ENCODE results near the gene WDR62. TPM values are rescaled to one million over a fixed set of nuclear protein-coding genes. Genes with fewer than 3 reads are reported as not detected.

WDR62 gene
- polyA plus RNA-seq, 1 experiment, result 5.3 TPM

DNA sequence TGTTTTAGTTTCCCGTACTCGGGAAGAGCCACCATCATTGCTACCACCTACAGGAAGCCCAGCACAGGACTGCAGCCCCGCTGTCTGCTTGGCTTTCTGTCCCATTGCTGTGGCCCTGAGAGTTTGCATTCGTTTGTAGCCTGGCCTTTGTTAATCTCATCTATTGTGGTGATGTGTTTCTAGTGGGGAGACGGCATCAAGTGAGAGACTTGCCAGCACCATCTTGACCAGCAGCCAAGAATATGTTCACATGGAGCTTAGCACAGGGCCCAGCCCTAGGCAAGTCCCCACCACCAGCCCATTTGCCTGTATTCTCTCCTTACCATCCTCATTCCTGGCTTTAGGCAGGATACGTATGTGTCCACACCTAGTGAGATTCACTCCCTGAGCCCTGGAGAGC lies 39.0 kb downstream of the WDR62 start:
- ChIA-PET POLR2A (no interaction called here), CTCF (no interaction called here)
- Histone ChIP-seq H3K4me3 (ENCODE audit: low read depth, low read length) (no peak overlapping the region), H3K27me3 (ENCODE audit: control insufficient read depth, insufficient read depth, low read length) (no peaks in the 10 kb centered on the region), H3K36me3 (ENCODE audit: control insufficient read depth, insufficient read depth, low read length) (peaks cover 4% of the 10 kb centered on the region)
- no peak for DNase-seq (ENCODE audit: low read depth)
- TF ChIP-seq, protein P1, sequence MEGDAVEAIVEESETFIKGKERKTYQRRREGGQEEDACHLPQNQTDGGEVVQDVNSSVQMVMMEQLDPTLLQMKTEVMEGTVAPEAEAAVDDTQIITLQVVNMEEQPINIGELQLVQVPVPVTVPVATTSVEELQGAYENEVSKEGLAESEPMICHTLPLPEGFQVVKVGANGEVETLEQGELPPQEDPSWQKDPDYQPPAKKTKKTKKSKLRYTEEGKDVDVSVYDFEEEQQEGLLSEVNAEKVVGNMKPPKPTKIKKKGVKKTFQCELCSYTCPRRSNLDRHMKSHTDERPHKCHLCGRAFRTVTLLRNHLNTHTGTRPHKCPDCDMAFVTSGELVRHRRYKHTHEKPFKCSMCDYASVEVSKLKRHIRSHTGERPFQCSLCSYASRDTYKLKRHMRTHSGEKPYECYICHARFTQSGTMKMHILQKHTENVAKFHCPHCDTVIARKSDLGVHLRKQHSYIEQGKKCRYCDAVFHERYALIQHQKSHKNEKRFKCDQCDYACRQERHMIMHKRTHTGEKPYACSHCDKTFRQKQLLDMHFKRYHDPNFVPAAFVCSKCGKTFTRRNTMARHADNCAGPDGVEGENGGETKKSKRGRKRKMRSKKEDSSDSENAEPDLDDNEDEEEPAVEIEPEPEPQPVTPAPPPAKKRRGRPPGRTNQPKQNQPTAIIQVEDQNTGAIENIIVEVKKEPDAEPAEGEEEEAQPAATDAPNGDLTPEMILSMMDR (IDR thresholded peaks at IDR 0.05; ENCODE audit: insufficient read depth, low read depth, low read length), result no peak

DNA sequence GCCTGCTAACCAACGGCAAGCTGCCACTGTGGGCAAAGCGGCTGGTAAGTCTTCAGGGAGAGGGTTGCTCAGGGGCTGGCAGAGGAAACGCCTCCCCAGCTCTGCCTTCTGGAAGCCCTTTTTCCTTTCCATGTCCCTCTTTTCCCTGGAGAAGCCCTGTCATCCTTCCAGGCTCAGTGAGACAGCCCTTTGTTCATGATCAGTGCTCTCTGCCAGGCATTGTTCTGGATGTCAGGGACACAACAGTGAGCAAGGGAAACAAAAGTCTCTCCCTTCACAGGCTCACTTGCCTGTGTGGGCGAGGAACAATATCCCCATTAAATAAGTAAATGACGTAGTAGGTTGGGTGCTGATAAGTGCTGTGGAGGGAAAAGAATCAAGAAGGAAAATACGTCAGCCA lies 42.3 kb downstream of the WDR62 start:
- H3K36me3 ChIP-seq (ENCODE audit: control insufficient read depth, insufficient read depth, low read length), result peaks cover 1% of the 10 kb centered on the region; the same call in 1 of the 2 replicates
- POLR2A ChIA-PET, result no interaction called here
- H3K4me3 ChIP-seq (ENCODE audit: low read depth, low read length), result no peak overlapping the region
- CTCF ChIA-PET, result no interaction called here
- H3K27me3 ChIP-seq (ENCODE audit: control insufficient read depth, insufficient read depth, low read length), result no peaks in the 10 kb centered on the region
- DNase-seq (ENCODE audit: low read depth), result no peak
- TF ChIP-seq, protein P1 (IDR thresholded peaks at IDR 0.05; ENCODE audit: insufficient read depth, low read depth, low read length), result no peak

DNA sequence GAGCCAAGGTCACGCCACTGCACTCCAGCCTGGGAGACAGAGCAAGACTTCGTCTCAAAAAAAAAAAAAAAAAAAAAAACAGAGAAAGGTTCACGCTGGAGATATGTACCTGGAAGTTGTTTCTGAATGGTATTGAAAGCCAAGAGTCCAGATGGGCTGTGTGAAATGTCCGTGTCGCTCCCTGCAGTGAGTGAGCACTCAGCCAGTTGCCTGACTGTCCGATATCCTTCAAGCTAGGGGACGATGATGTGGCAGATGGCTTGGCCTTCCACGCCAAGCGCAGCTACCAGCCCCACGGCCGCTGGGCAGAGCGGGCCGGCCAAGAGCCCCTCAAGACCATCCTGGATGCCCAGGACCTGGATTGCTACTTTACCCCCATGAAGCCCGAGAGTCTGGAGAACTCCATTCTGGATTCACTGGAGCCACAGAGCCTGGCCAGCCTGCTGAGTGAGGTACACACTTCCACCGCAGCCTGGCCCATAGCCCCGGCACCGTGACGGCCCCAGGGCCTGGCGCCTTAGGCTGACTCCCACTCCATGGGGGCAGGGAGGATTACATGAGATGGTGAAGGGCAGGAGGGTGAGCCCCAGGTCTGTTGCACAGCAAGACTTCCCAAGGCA lies 44.6 kb downstream of the WDR62 start:
- Histone ChIP-seq H3K27me3 (ENCODE audit: control insufficient read depth, insufficient read depth, low read length) (no peaks in the 10 kb centered on the region), H3K36me3 (ENCODE audit: control insufficient read depth, insufficient read depth, low read length) (peaks cover 4% of the 10 kb centered on the region), H3K4me3 (ENCODE audit: low read depth, low read length) (no peak overlapping the region)
- no peak for DNase-seq (ENCODE audit: low read depth)
- ChIA-PET POLR2A (no interaction called here), CTCF (no interaction called here)
- TF ChIP-seq, protein P1 (IDR thresholded peaks at IDR 0.05; ENCODE audit: insufficient read depth, low read depth, low read length), result no peak

DNA sequence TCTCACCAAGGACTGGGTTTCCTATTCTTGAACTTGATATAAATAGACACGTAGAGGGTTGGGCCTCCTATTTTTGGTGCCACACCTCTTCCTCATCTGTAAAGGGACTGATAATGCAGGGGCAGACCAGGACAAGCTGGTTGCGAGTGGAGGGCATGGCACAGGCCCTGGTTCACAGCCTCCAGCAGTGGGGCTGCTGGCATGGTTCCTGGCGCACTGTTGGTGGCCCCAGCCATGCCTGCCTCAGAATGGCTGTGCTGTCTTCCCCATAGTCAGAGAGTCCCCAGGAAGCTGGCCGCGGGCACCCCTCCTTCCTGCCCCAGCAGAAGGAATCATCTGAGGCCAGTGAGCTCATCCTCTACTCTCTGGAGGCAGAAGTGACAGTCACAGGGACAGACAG lies 45.8 kb downstream of the WDR62 start:
- ChIA-PET CTCF (interaction anchor here (1.2 kb wide), 1 partner anchor 40 kb away, joined by 3 read pairs; no protein-coding TSS in a partner anchor), POLR2A (no interaction called here)
- TF ChIP-seq, protein P1 (IDR thresholded peaks at IDR 0.05; ENCODE audit: insufficient read depth, low read depth, low read length), result no peak
- H3K36me3 ChIP-seq (ENCODE audit: control insufficient read depth, insufficient read depth, low read length), result peaks cover 5% of the 10 kb centered on the region
- H3K27me3 ChIP-seq (ENCODE audit: control insufficient read depth, insufficient read depth, low read length), result no peaks in the 10 kb centered on the region
- H3K4me3 ChIP-seq (ENCODE audit: low read depth, low read length), result no peak overlapping the region
- DNase-seq (ENCODE audit: low read depth), result no peak

DNA sequence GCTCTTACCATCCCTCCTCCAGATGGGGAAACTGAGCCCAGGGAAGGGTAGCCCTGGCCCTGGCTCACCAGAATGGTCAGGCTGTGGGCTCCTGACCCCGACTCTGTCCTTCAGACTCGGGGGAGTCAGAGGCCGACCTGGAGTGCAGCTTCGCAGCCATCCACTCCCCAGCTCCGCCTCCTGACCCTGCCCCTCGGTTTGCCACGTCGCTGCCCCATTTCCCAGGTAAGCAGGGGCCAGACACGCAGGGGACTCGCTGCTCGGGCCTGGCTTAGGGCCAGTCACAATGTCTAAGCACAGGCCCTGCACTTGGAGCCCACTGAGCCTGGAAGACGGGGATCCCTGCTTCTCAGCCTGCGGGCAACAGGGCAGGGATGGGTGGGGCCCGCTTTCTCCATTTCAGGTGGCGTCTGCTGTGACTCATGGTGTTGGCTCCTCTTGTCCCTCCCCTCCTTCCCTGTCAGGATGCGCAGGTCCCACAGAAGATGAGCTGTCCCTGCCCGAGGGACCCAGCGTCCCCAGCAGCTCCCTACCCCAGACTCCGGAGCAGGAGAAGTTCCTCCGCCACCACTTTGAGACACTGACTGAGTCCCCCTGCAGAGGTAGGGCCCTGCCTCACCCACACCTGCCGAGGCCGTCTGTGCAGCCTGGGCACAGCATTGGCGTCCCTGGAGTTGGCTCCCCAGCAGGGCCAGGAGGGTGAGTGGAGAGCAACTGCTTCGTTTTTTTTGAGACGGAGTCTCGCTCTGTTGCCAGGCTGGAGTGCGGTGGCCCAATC lies 47.0 kb downstream of the WDR62 start:
- peaks cover 5% of the 10 kb centered on the region for H3K36me3 ChIP-seq (ENCODE audit: control insufficient read depth, insufficient read depth, low read length)
- H3K4me3 ChIP-seq (ENCODE audit: low read depth, low read length), result no peak overlapping the region
- ChIA-PET POLR2A (no interaction called here), CTCF (interaction anchor here (1.2 kb wide), 1 partner anchor 41 kb away, joined by 3 read pairs; no protein-coding TSS in a partner anchor)
- H3K27me3 ChIP-seq (ENCODE audit: control insufficient read depth, insufficient read depth, low read length), result no peaks in the 10 kb centered on the region
- DNase-seq (ENCODE audit: low read depth), result no peak
- TF ChIP-seq, protein P1 (IDR thresholded peaks at IDR 0.05; ENCODE audit: insufficient read depth, low read depth, low read length), result no peak

Measured in BJ (cell line).